Prostate gland (tissue), 2 donors: ENCODE data around the gene LTF.

Source experiments
- CTCF ChIP-seq, 4 experiments: fragments of 200-600 bp in 2 of 4; fragments of 450-650 bp in 2 of 4; sonication (generic) in 2 of 4; IDR thresholded peaks; 1 replicate in 3 of 4; 2 replicates in 1 of 4; pipeline ENCODE4 v1.5.1; 2016 to 2019; ENCODE audit warnings: antibody characterized with exemption in 4 of 4, mild to moderate bottlenecking in 2 of 4, moderate library complexity in 2 of 4
- POLR2A ChIP-seq: fragments of 450-650 bp; IDR thresholded peaks from one replicate; pipeline ENCODE4 v1.6.1; 2016; ENCODE audit warnings: antibody characterized with exemption, mild to moderate bottlenecking
- POLR2AphosphoS5 ChIP-seq: sonication (generic); formaldehyde crosslinking; IDR thresholded peaks from one replicate; pipeline ENCODE4 v1.6.1; 2017; ENCODE audit warnings: antibody characterized with exemption

GRCh38 chr3:46454209-46454595 lies 10.5 kb downstream of the LTF start:
- no peak for TF ChIP-seq CTCF (IDR thresholded peaks at IDR 0.05)
- no peak for TF ChIP-seq POLR2A
- no peak for TF ChIP-seq POLR2AphosphoS5
